ENCODE data around the gene TRIM15. TPM values are rescaled to one million over a fixed set of nuclear protein-coding genes. Genes with fewer than 3 reads are reported as not detected.
A peak's percentile ranks its signal among the peaks of the same experiment; 100 is the strongest.

TRIM15 gene
- total and polyA plus RNA-seq, 9 of the 15 experiments (the other 6 are each of a cell fraction or from before 2014, with no cell fraction given), result 0.06 to 2.6 (median 0.83) TPM

DNA sequence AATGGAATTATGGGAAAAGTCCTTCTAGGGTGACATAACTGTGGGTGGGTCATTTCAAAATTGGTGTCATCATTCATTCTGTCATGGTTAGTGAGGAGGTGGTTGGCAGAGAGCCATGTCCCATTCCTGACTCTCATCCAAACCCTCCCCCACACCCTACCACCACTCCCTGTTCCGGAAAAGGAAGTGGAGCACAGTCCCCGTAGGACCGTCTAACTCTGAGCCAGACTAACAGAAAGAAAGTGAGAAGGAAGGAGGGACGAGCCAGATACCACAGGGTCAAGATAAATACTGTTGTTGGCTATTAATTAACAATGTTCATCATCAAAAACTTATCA is 7.1 kb upstream of the TRIM15 start:
- peak; percentile 62 for FAIRE-seq
- Histone ChIP-seq H3K79me2 (ENCODE audit: control insufficient read depth, insufficient read depth, low read length) (no peaks in the 10 kb centered on the region), H3K9ac (ENCODE audit: insufficient read depth in 1 of 2, low read depth in 2 of 2, low read length in 2 of 2) (no peak overlapping the region), H3K27ac (ENCODE audit: extremely low read depth, low read depth, low read length) (no peak overlapping the region), H3K4me3 (no peak overlapping the region), H3K9me3 (replicated peaks; ENCODE audit: control insufficient read depth, insufficient read depth, low read depth, low read length) (no peaks in the 10 kb centered on the region), H3K27me3 (ENCODE audit: control insufficient read depth in 2 of 2, insufficient read depth in 2 of 2, low read length in 2 of 2) (peaks cover 2 to 28% of the 10 kb centered on the region in 2 experiments; a peak in 3 of 5 replicates), H3K9me1 (ENCODE audit: control insufficient read depth, insufficient read depth, low read length) (no peaks in the 10 kb centered on the region), H4K20me1 (replicated peaks; ENCODE audit: control insufficient read depth, insufficient read depth, low read length) (no peaks in the 10 kb centered on the region), H3K36me3 (ENCODE audit: control insufficient read depth, insufficient read depth, low read length) (no peaks in the 10 kb centered on the region), H3K4me1 (replicated peaks in 1 of 2; ENCODE audit: control insufficient read depth in 2 of 2, insufficient read depth in 2 of 2, low read length in 2 of 2) (peaks cover 7 to 28% of the 10 kb centered on the region in 2 experiments), H3K4me2 (ENCODE audit: insufficient read depth, low read length) (peak overlapping the region; percentile 22; the same call in 1 of the 2 replicates), H2AFZ (ENCODE audit: low read depth, low read length) (peak overlapping the region; percentile 47)
- peak; percentile 55 for ATAC-seq
- POLR2A ChIA-PET, result no interaction called here
- intact Hi-C loops (cut with micrococcal nuclease), result no loop called here
- BruUV-seq (replicated peaks), result no TSS peak
- in situ Hi-C loops (cut with MboI), result no loop called here
- DNase-seq (ENCODE audit: extremely low read depth in 1 of 4, low spot score in 3 of 4), result peak; percentile 56 to 72 (median 68)
- 3% methylated on average over 4 of the region's 4 CpGs for WGBS (ENCODE audit: insufficient coverage, low coverage, missing lambda C conversion rate)
- CTCF ChIA-PET (ENCODE audit: low intra/inter-chr PET ratio), result no interaction called here
- TF ChIP-seq SMAD1 (IDR thresholded peaks at IDR 0.05; ENCODE audit: low read depth, low read length, partially characterized antibody) (peak; percentile 65), POLR2AphosphoS5 (IDR thresholded peaks at IDR 0.05; ENCODE audit: control insufficient read depth, insufficient read depth, low read depth, low read length) (no peak), JUN (IDR thresholded peaks at IDR 0.05; ENCODE audit: borderline replicate concordance, low read depth, low read length) (0 out of 2 replicates have a peak, but pooled peaks have one; percentile 41), JUN (CRISPR knock-in tag; IDR thresholded peaks at IDR 0.05; ENCODE audit: borderline replicate concordance) (no peak), TEAD4 (IDR thresholded peaks at IDR 0.05; ENCODE audit: low read length) (peak; percentile 35; the same call in 1 of the 2 replicates), TEAD4 (CRISPR knock-in tag; IDR thresholded peaks at IDR 0.05; ENCODE audit: borderline replicate concordance) (no peak), CTBP1 (IDR thresholded peaks at IDR 0.05; ENCODE audit: borderline replicate concordance) (0 out of 2 replicates have a peak, but pooled peaks have one; percentile 29), NR2C1 (IDR thresholded peaks at IDR 0.05) (no peak), NR2C1 (tag; IDR thresholded peaks at IDR 0.05) (0 out of 2 replicates have a peak, but pooled peaks have one; percentile 41), ETV6 (IDR thresholded peaks at IDR 0.05; ENCODE audit: borderline replicate concordance in 1 of 2, low read depth in 2 of 2, low read length in 1 of 2) (peak in 1 of 2 experiments; percentile 32; a peak in 1 of 4 replicates), ETV6 (CRISPR knock-in tag; IDR thresholded peaks at IDR 0.05; ENCODE audit: borderline replicate concordance) (no peak)
- TF ChIP-seq, protein P1, sequence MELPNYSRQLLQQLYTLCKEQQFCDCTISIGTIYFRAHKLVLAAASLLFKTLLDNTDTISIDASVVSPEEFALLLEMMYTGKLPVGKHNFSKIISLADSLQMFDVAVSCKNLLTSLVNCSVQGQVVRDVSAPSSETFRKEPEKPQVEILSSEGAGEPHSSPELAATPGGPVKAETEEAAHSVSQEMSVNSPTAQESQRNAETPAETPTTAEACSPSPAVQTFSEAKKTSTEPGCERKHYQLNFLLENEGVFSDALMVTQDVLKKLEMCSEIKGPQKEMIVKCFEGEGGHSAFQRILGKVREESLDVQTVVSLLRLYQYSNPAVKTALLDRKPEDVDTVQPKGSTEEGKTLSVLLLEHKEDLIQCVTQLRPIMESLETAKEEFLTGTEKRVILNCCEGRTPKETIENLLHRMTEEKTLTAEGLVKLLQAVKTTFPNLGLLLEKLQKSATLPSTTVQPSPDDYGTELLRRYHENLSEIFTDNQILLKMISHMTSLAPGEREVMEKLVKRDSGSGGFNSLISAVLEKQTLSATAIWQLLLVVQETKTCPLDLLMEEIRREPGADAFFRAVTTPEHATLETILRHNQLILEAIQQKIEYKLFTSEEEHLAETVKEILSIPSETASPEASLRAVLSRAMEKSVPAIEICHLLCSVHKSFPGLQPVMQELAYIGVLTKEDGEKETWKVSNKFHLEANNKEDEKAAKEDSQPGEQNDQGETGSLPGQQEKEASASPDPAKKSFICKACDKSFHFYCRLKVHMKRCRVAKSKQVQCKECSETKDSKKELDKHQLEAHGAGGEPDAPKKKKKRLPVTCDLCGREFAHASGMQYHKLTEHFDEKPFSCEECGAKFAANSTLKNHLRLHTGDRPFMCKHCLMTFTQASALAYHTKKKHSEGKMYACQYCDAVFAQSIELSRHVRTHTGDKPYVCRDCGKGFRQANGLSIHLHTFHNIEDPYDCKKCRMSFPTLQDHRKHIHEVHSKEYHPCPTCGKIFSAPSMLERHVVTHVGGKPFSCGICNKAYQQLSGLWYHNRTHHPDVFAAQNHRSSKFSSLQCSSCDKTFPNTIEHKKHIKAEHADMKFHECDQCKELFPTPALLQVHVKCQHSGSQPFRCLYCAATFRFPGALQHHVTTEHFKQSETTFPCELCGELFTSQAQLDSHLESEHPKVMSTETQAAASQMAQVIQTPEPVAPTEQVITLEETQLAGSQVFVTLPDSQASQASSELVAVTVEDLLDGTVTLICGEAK (IDR thresholded peaks at IDR 0.05), result peak; percentile 87
- TF ChIP-seq, protein P1 (CRISPR knock-in tag; IDR thresholded peaks at IDR 0.05), result no peak

Data from K562 (cell line).